HepG2 (cell line): ENCODE results near the gene SPATA33. TPM values are rescaled to one million over a fixed set of nuclear protein-coding genes. Genes with fewer than 3 reads are reported as not detected.
"Not testable (repeated sequence)": the region's sequence is repeated elsewhere in the genome, so short reads cannot be mapped to it uniquely, and the experiment has no call there.

ENCODE experiments used
- ATAC-seq: fragments of 200-7000 bp; cut with Tn5 transposase; 3 replicates; pipeline ENCODE4 v1.9.1; 2020; ENCODE audit warnings: mild to moderate bottlenecking, moderate library complexity
- BruUV-seq: library from RNA; stranded (reverse); fragments of 400-500 nt; replicated peaks from 2 replicates; lab custom pipeline; 2021; lab: Mats Ljungman, UMichigan
- CTCF ChIA-PET: fragments of 300-600 bp; formaldehyde crosslinking; extraction: SDS; loops from one replicate; lab custom pipeline; 2021; ENCODE audit warnings: low total read pairs, inconsistent platforms, low intra/inter-chr PET ratio; lab: Yijun Ruan, JAX
- POLR2A ChIA-PET: fragments of 350-600 bp; sonication (Branson Sonifier 250); formaldehyde crosslinking; loops from one replicate; lab custom pipeline; 2020; ENCODE audit warnings: antibody characterized with exemption, inconsistent platforms; lab: Yijun Ruan, JAX
- DNase-seq: peaks from one replicate; pipeline ENCODE4 v3.0.0-alpha.2; 2015; ENCODE audit warnings: low spot score
- FAIRE-seq: peaks from 3 replicates; lab custom pipeline; 2011; peaks lifted over from hg19 to GRCh38; lab: Jason Lieb, UNC
- H2AFZ ChIP-seq: one replicate; pipeline ENCODE4 v1.6.1; 2011; ENCODE audit warnings: low read length, inconsistent platforms
- H3K27ac ChIP-seq: fragments of 300-600 bp; 3 replicates; pipeline ENCODE4 v1.8.0; 2011; ENCODE audit warnings: mixed run types, mild to moderate bottlenecking, mixed read lengths, low read length, inconsistent platforms; ENCODE audit not compliant: insufficient read depth; ENCODE audit errors: extremely low read length
- H3K27me3 ChIP-seq, 2 experiments: fragments of 200-600 bp in 1 of 2; 2 replicates in 1 of 2; 3 replicates in 1 of 2; pipeline versions ENCODE4 v1.6.0 to v1.8.0; 2011; ENCODE audit warnings: low read length in 2 of 2, mild to moderate bottlenecking in 2 of 2, moderate library complexity in 2 of 2, inconsistent platforms in 1 of 2; ENCODE audit not compliant: insufficient read depth in 2 of 2, control insufficient read depth in 1 of 2
- H3K36me3 ChIP-seq, 2 experiments: fragments of 200-600 bp in 1 of 2; replicated peaks in 1 of 2; 2 replicates in 1 of 2; 3 replicates in 1 of 2; pipeline versions ENCODE4 v1.5.1 to v1.8.0; 2011; ENCODE audit warnings: low read length in 2 of 2, inconsistent platforms in 1 of 2; ENCODE audit not compliant: insufficient read depth in 2 of 2, control insufficient read depth in 1 of 2
- H3K4me1 ChIP-seq: 2 replicates; pipeline ENCODE4 v1.5.1; 2012; ENCODE audit warnings: low read length, inconsistent platforms; ENCODE audit not compliant: insufficient read depth
- H3K4me2 ChIP-seq: 2 replicates; pipeline ENCODE4 v1.6.0; 2011; ENCODE audit warnings: low read depth, low read length, inconsistent platforms
- H3K4me3 ChIP-seq, 3 experiments: fragments of 200-600 bp in 1 of 3; sonication (generic), shearing (Covaris generic) in 1 of 3; replicated peaks in 1 of 3; 2 replicates each; pipeline ENCODE4 v1.5.1; 2011 to 2016; ENCODE audit warnings: low read length in 3 of 3, inconsistent platforms in 2 of 3, low read depth in 2 of 3, mild to moderate bottlenecking in 2 of 3, control low read depth in 1 of 3, mixed read lengths in 1 of 3; ENCODE audit not compliant: insufficient read depth in 1 of 3
- H3K79me2 ChIP-seq: one replicate; pipeline ENCODE4 v1.6.1; 2011; ENCODE audit warnings: low read length, inconsistent platforms; ENCODE audit not compliant: insufficient read depth
- H3K9ac ChIP-seq: 2 replicates; pipeline ENCODE4 v1.6.0; 2011; ENCODE audit warnings: mild to moderate bottlenecking, low read depth, low read length, inconsistent platforms; ENCODE audit not compliant: insufficient read depth
- H3K9me3 ChIP-seq: 2 replicates; pipeline ENCODE4 v1.5.1; 2012; ENCODE audit warnings: mild to moderate bottlenecking, low read length
- H4K20me1 ChIP-seq: 2 replicates; pipeline ENCODE4 v1.6.0; 2011; ENCODE audit warnings: inconsistent platforms, mild to moderate bottlenecking, low read length, moderate library complexity; ENCODE audit not compliant: insufficient read depth
- E2F2 ChIP-seq: sonication (generic); formaldehyde crosslinking; IDR thresholded peaks from 2 replicates; pipeline ENCODE4 v1.4.0; 2020; ENCODE audit warnings: missing genetic modification reagents, borderline replicate concordance
- GLI4 ChIP-seq: sonication (generic); formaldehyde crosslinking; IDR thresholded peaks from 2 replicates; pipeline ENCODE4 v1.5.1; 2020; ENCODE audit warnings: missing genetic modification reagents, mild to moderate bottlenecking, moderate library complexity, borderline replicate concordance
- SNAPC2 ChIP-seq: sonication (generic); formaldehyde crosslinking; IDR thresholded peaks from 2 replicates; pipeline ENCODE4 v1.8.1; 2022; ENCODE audit warnings: mild to moderate bottlenecking, missing genetic modification reagents
- TARDBP ChIP-seq: sonication (generic); formaldehyde crosslinking; IDR thresholded peaks from 2 replicates; pipeline ENCODE4 v1.8.0; 2022; ENCODE audit warnings: mild to moderate bottlenecking, missing genetic modification reagents
- TBX2 ChIP-seq: sonication (generic); formaldehyde crosslinking; IDR thresholded peaks from 2 replicates; pipeline ENCODE4 v1.5.0; 2020; ENCODE audit warnings: missing genetic modification reagents, mild to moderate bottlenecking, borderline replicate concordance
- ZC3H13 ChIP-seq: sonication (generic); formaldehyde crosslinking; IDR thresholded peaks from 2 replicates; pipeline ENCODE4 v1.8.1; 2023; ENCODE audit warnings: mild to moderate bottlenecking, missing genetic modification reagents, moderate library complexity
- ZFP41 ChIP-seq: sonication (generic); formaldehyde crosslinking; IDR thresholded peaks from 2 replicates; pipeline ENCODE4 v1.4.0; 2020; ENCODE audit warnings: mild to moderate bottlenecking, missing genetic modification reagents, borderline replicate concordance
- ZNF510 ChIP-seq: sonication (generic); formaldehyde crosslinking; IDR thresholded peaks from 2 replicates; pipeline ENCODE4 v1.4.0; 2020; ENCODE audit warnings: low read depth, mild to moderate bottlenecking, missing genetic modification reagents
- ZNF550 ChIP-seq: sonication (generic); formaldehyde crosslinking; IDR thresholded peaks from 2 replicates; pipeline ENCODE4 v1.4.0; 2020; ENCODE audit warnings: mild to moderate bottlenecking, missing genetic modification reagents, borderline replicate concordance
- ZNF713 ChIP-seq: sonication (generic); formaldehyde crosslinking; IDR thresholded peaks from 2 replicates; pipeline ENCODE4 v1.4.0; 2020; ENCODE audit warnings: mild to moderate bottlenecking, missing genetic modification reagents
- ZNF761 ChIP-seq: sonication (generic); formaldehyde crosslinking; conservative IDR thresholded peaks from 2 replicates; pipeline ENCODE4 v1.4.0; 2020; ENCODE audit warnings: mild to moderate bottlenecking, missing genetic modification reagents
- ZNF772 ChIP-seq: sonication (generic); formaldehyde crosslinking; IDR thresholded peaks from 2 replicates; pipeline ENCODE4 v1.5.0; 2020; ENCODE audit warnings: mild to moderate bottlenecking, missing genetic modification reagents
- WGBS: methylation state at CpG from one replicate; pipeline ENCODE4 v1.1.6; 2017; ENCODE audit warnings: low lambda C conversion rate; 5-methylcytosine and 5-hydroxymethylcytosine counted together
- in situ Hi-C: cut with HindIII; loops from 2 replicates; pipeline ENCODE4 v1.10.0; 2017; ENCODE audit warnings: low pct_unique_long_range_greater_than_20kb; ENCODE audit not compliant: extremely low pct_ligation_motif_present
- intact Hi-C: fragments of 100-400 bp; cut with micrococcal nuclease; formaldehyde crosslinking; loops from one replicate; pipeline ENCODE4 v1.10.0; 2022; ENCODE audit not compliant: unreplicated experiment
- polyA plus RNA-seq, 8 experiments: library from polyadenylated mRNA; depleted of rRNA in 3 of 8; stranded (reverse) in 7 of 8; unstranded in 1 of 8; fragments of >200 nt; fragmentation: Illumina TruSeq in 4 of 8; extraction: Trizol in 4 of 8; gene quantifications; 2 replicates each; pipeline versions ENCODE4 v1.2.1 to v1.2.3, GENCODE V29; 2011 to 2016; ENCODE audit warnings: low read depth in 4 of 8, missing spikeins in 1 of 8, mixed read lengths in 1 of 8; ENCODE audit not compliant: insufficient read depth in 1 of 8
- total RNA-seq, 5 experiments: library from RNA; depleted of rRNA; stranded (reverse); fragments of >200 nt; fragmentation: Illumina TruSeq; extraction: Trizol; gene quantifications; 2 replicates each; pipeline ENCODE4 v1.2.3, GENCODE V29; 2016; ENCODE audit warnings: low read depth in 1 of 5

The SPATA33 gene
- total and polyA plus RNA-seq, 2 of the 13 experiments (the other 11 are each of a cell fraction or from before 2014, with no cell fraction given): 5.7 to 11.0 TPM

- intact Hi-C loops: loop anchor here (2.0 to 10.0 kb wide), 4 partner anchors 13 to 218 kb away; partner anchors contain the start of genes CDK10, MC1R and SPIRE2
Measured at GRCh38 chr16:89699629-89700099, 42.0 kb downstream of the SPATA33 start.

More at GRCh38 chr16:89699629-89700099, 42.0 kb downstream of the SPATA33 start:
- WGBS: 52% methylated on average over 18 of the region's 18 CpGs
- 0 out of 2 replicates have a peak, but pooled peaks have one; percentile 67 for TF ChIP-seq ZNF550 (CRISPR knock-in tag)
- peak; percentile 29; the same call in 1 of the 2 replicates for TF ChIP-seq ZNF772 (CRISPR knock-in tag)
- TF ChIP-seq ZFP41 (CRISPR knock-in tag): 0 out of 2 replicates have a peak, but pooled peaks have one; percentile 8
- TF ChIP-seq ZNF713 (CRISPR knock-in tag): 0 out of 2 replicates have a peak, but pooled peaks have one; percentile 54
- TF ChIP-seq ZNF510 (CRISPR knock-in tag): 0 out of 2 replicates have a peak, but pooled peaks have one; percentile 4
- peak; percentile 59; the same call in 1 of the 2 replicates for TF ChIP-seq TARDBP (CRISPR knock-in tag)
- 0 out of 2 replicates have a peak, but pooled peaks have one; percentile 24 for TF ChIP-seq GLI4 (CRISPR knock-in tag)
- 0 out of 2 replicates have a peak, but pooled peaks have one; percentile 49 for TF ChIP-seq TBX2 (CRISPR knock-in tag)
- TF ChIP-seq E2F2 (CRISPR knock-in tag): 0 out of 2 replicates have a peak, but pooled peaks have one; percentile 38
- TF ChIP-seq ZNF761 (CRISPR knock-in tag): 0 out of 2 replicates have a peak, but pooled peaks have one; percentile 9
- TF ChIP-seq ZC3H13 (CRISPR knock-in tag): 0 out of 2 replicates have a peak, but pooled peaks have one; percentile 13
- TF ChIP-seq SNAPC2: peak; percentile 75
- DNase-seq, H3K27me3 ChIP-seq, BruUV-seq, H4K20me1 ChIP-seq, H3K9me3 ChIP-seq, H3K79me2 ChIP-seq, FAIRE-seq, ATAC-seq, H2AFZ ChIP-seq: not testable (repeated sequence)
- H3K9ac ChIP-seq: peak overlapping the region; percentile 51
- H3K4me2 ChIP-seq: peak overlapping the region; percentile 99
- in situ Hi-C loops: loop anchor here (5.0 kb wide), 1 partner anchor 42 kb away; the partner anchor contains the start of genes CHMP1A and SPATA33
- ChIA-PET CTCF (interaction anchor here (1.2 kb wide), 1 partner anchor 93 kb away, joined by 4 read pairs; no protein-coding TSS in a partner anchor), POLR2A (interaction anchor here (0.8 to 3.0 kb wide), 22 partner anchors 7 to 223 kb away, joined by 3 to 32 read pairs (median 6); partner anchors contain the start of genes CDK10, CHMP1A, FANCA and MC1R)
- H3K36me3 ChIP-seq: peaks cover 5 to 14% of the 10 kb centered on the region in 2 experiments; a peak in 2 of 5 replicates
- H3K4me3 ChIP-seq: peak overlapping the region; percentile 14 to 58 (median 18); a peak in 5 of 6 replicates
- H3K27ac ChIP-seq: peak overlapping the region; percentile 54
- H3K4me1 ChIP-seq: peaks cover 50% of the 10 kb centered on the region
